Parathyroid adenoma (tissue), 2 donors: ENCODE data around the gene SLC19A2.

Experiments used
- H2AFZ ChIP-seq: fragments of 300-600 bp; sonication (generic); one replicate; pipeline ENCODE4 v1.7.0; 2017; ENCODE audit warnings: antibody characterized with exemption, mild to moderate bottlenecking
- H3K27ac ChIP-seq: fragments of 300-600 bp; sonication (generic); one replicate; pipeline ENCODE4 v1.7.0; 2017
- H3K27me3 ChIP-seq: fragments of 300-600 bp; sonication (generic); one replicate; pipeline ENCODE4 v1.7.0; 2017; ENCODE audit warnings: low read length; ENCODE audit not compliant: control insufficient read depth, insufficient read depth
- H3K36me3 ChIP-seq: fragments of 300-600 bp; sonication (generic); one replicate; pipeline ENCODE4 v1.7.0; 2017; ENCODE audit warnings: low read length; ENCODE audit not compliant: control insufficient read depth, insufficient read depth
- H3K4me1 ChIP-seq: fragments of 300-600 bp; sonication (generic); one replicate; pipeline ENCODE4 v1.7.0; 2017; ENCODE audit warnings: control low read depth
- H3K4me2 ChIP-seq: fragments of 300-600 bp; sonication (generic); one replicate; pipeline ENCODE4 v1.7.0; 2017; ENCODE audit warnings: low read length
- H3K4me3 ChIP-seq: fragments of 300-600 bp; sonication (generic); one replicate; pipeline ENCODE4 v1.7.0; 2017; ENCODE audit warnings: low read depth, low read length
- H3K79me2 ChIP-seq: fragments of 300-600 bp; sonication (generic); one replicate; pipeline ENCODE4 v1.7.0; 2017; ENCODE audit warnings: control low read depth
- H3K9ac ChIP-seq: fragments of 300-600 bp; sonication (generic); one replicate; pipeline ENCODE4 v1.7.0; 2017; ENCODE audit warnings: mild to moderate bottlenecking
- H3K9me3 ChIP-seq: fragments of 300-600 bp; sonication (generic); one replicate; pipeline ENCODE4 v1.7.0; 2017; ENCODE audit warnings: low read length; ENCODE audit not compliant: control insufficient read depth
- TF ChIP-seq, protein P1 (sequence below): fragments of 300-600 bp; sonication (generic); IDR thresholded peaks from one replicate; pipeline ENCODE4 v1.7.0; 2017; ENCODE audit warnings: antibody characterized with exemption, mild to moderate bottlenecking
- donor health status: primary hyperparathyroidism.

The SLC19A2 gene

DNA sequence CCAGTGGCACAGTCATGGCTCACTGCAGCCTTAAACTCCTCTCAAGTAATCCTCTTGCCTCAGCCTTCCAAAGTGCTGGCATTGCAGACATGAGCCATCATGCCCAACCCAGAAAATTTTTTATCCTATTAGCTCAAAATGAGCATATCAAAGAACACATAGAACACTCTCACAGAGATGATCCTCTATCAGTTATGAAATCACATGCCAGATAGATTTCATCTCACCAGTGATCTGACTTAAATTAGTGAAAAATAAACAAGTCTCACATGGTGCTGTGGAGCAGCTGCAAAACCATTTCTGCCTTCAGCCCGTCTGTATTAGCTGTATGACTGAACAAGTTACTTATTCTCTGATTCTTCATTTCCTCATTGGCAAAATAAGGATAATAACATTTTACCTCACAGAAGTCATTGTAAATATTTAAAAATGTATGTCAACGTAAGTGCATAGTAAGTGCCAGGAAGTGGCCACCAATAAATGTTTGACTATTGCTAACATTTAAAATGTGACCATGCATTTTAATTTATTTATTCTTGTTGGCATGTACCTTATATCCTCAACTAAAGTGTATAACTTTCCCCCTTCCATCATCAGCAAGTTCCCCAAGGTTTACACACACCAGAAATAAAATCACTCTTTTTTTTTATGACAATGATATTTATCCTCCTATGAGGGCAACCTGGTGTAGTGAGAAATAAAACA lies 29.0 kb upstream of the SLC19A2 start:
- H3K9ac ChIP-seq: no peak overlapping the region
- no peak overlapping the region for H2AFZ ChIP-seq
- H3K27me3 ChIP-seq: no peaks in the 10 kb centered on the region
- no peaks in the 10 kb centered on the region for H3K79me2 ChIP-seq
- TF ChIP-seq, protein P1, sequence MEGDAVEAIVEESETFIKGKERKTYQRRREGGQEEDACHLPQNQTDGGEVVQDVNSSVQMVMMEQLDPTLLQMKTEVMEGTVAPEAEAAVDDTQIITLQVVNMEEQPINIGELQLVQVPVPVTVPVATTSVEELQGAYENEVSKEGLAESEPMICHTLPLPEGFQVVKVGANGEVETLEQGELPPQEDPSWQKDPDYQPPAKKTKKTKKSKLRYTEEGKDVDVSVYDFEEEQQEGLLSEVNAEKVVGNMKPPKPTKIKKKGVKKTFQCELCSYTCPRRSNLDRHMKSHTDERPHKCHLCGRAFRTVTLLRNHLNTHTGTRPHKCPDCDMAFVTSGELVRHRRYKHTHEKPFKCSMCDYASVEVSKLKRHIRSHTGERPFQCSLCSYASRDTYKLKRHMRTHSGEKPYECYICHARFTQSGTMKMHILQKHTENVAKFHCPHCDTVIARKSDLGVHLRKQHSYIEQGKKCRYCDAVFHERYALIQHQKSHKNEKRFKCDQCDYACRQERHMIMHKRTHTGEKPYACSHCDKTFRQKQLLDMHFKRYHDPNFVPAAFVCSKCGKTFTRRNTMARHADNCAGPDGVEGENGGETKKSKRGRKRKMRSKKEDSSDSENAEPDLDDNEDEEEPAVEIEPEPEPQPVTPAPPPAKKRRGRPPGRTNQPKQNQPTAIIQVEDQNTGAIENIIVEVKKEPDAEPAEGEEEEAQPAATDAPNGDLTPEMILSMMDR: no peak
- no peak overlapping the region for H3K4me2 ChIP-seq
- H3K4me1 ChIP-seq: no peaks in the 10 kb centered on the region
- no peaks in the 10 kb centered on the region for H3K9me3 ChIP-seq
- no peaks in the 10 kb centered on the region for H3K36me3 ChIP-seq
- H3K27ac ChIP-seq: no peak overlapping the region
- H3K4me3 ChIP-seq: no peak overlapping the region

DNA sequence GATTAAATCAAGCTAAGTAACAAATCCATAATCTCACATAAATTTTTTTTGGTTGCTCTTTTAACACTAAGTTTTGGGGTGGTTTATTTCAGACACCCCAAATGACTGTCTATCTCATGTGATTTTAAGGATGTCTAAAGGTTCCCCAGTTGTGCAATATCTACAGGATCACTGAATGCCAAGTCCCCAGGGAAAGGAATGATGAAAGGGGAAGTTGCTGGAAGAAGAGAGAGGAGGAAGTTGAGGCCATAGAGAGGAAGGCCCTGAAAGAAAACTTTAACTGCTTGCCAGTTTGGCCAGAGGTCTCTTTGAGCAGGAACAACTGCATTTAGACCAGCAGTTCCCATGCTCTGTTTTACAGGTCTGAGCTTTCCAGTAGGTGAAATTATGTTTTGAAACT lies 27.5 kb upstream of the SLC19A2 start:
- Histone ChIP-seq H3K9ac (no peak overlapping the region), H3K9me3 (no peaks in the 10 kb centered on the region), H3K27ac (no peak overlapping the region), H2AFZ (no peak overlapping the region), H3K4me1 (no peaks in the 10 kb centered on the region), H3K36me3 (no peaks in the 10 kb centered on the region), H3K4me3 (no peak overlapping the region), H3K4me2 (no peak overlapping the region), H3K79me2 (no peaks in the 10 kb centered on the region), H3K27me3 (no peaks in the 10 kb centered on the region)
- TF ChIP-seq, protein P1: no peak

DNA sequence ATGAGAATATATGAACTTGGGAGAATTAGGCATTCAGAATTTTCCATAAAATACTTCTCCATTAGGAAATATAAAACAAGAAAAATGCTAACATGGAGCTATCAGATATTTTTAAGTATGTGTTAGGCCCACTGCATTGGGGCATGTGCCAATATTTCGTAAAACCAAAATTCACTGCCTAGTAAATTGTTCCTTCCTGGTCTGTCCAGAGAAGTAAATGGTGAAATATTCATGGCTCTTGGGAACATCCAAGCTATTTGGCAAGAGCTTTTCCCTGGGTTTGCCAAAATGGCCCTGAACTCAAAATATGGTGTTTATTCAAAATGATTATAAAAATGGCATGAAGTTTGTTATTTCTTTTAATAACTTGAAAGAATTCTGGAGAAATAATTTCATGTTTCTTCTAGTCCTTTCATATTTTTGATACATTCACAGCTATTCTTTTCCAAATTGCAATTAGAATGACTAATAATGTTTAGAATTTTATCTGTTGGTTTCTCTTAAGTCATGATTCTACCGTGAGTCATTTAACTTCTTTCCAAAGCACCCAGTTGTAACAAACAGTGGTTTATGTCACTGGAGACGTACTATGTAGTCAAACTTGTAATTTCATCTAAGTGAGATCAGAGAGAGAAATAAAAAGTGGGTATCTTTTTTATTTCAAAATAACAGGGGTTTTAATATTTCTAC lies 25.7 kb upstream of the SLC19A2 start:
- Histone ChIP-seq H3K27ac (no peak overlapping the region), H3K4me1 (no peaks in the 10 kb centered on the region), H2AFZ (no peak overlapping the region)

DNA sequence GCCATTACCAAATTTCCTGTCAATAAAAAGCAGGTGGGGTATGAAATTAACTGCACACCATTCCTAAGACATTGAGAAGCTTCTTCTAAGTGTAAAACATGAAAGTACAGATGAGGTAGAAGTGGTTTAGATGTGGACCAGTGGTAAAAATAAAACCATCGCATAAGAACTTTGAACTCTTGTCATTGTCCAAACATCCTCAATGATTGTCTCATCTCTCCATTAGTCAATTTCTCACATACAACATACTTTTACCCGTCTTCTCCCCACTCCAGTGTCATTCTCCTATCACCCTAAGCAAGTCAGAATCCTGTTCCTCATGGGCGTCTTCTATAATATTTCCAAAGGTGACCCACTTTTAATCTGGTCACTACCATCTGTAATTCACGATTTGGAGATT lies 24.3 kb upstream of the SLC19A2 start:
- Histone ChIP-seq H3K4me2 (no peak overlapping the region), H3K4me1 (no peaks in the 10 kb centered on the region), H3K27me3 (no peaks in the 10 kb centered on the region), H2AFZ (no peak overlapping the region), H3K9me3 (no peaks in the 10 kb centered on the region), H3K27ac (no peak overlapping the region), H3K36me3 (no peaks in the 10 kb centered on the region), H3K4me3 (no peak overlapping the region), H3K9ac (no peak overlapping the region), H3K79me2 (no peaks in the 10 kb centered on the region)
- TF ChIP-seq, protein P1: no peak

More for the DNA sequence above, 25.7 kb upstream of the SLC19A2 start:
- H3K4me2 ChIP-seq: no peak overlapping the region
- no peaks in the 10 kb centered on the region for H3K9me3 ChIP-seq
- no peaks in the 10 kb centered on the region for H3K79me2 ChIP-seq
- no peak overlapping the region for H3K4me3 ChIP-seq
- TF ChIP-seq, protein P1: no peak
- no peaks in the 10 kb centered on the region for H3K36me3 ChIP-seq
- no peak overlapping the region for H3K9ac ChIP-seq
- no peaks in the 10 kb centered on the region for H3K27me3 ChIP-seq
